H9 (cell line): Measurements from ENCODE around the gene PACC1. TPM values are rescaled to one million over a fixed set of nuclear protein-coding genes. Genes with fewer than 3 reads are reported as not detected.

ENCODE experiments used
- DNase-seq: peaks from one replicate; pipeline ENCODE4 v3.0.0-alpha.2; 2017
- H2AFZ ChIP-seq: one replicate; pipeline ENCODE4 v1.6.1; 2013; ENCODE audit warnings: mild to moderate bottlenecking, low read length, control low read depth, moderate library complexity
- H2AK5ac ChIP-seq: 2 replicates; pipeline ENCODE4 v1.6.1; 2013; ENCODE audit warnings: low read length, control low read depth, mixed read lengths; ENCODE audit not compliant: insufficient read length
- H2BK120ac ChIP-seq: one replicate; pipeline ENCODE4 v1.6.1; 2013; ENCODE audit warnings: low read depth, mild to moderate bottlenecking, low read length, control low read depth, inconsistent platforms; ENCODE audit not compliant: poor library complexity, severe bottlenecking
- H2BK12ac ChIP-seq: 2 replicates; pipeline ENCODE4 v1.6.1; 2013; ENCODE audit warnings: low read length, control low read depth, mixed read lengths, low read depth; ENCODE audit not compliant: insufficient read length
- H2BK15ac ChIP-seq: 2 replicates; pipeline ENCODE4 v1.6.1; 2013; ENCODE audit warnings: low read depth, low read length, control low read depth
- H2BK20ac ChIP-seq: one replicate; pipeline ENCODE4 v1.6.1; 2013; ENCODE audit warnings: low read depth, mild to moderate bottlenecking, low read length, control low read depth, inconsistent platforms; ENCODE audit not compliant: poor library complexity, severe bottlenecking
- H2BK5ac ChIP-seq: 2 replicates; pipeline ENCODE4 v1.6.1; 2013; ENCODE audit warnings: low read length, control low read depth, mixed read lengths; ENCODE audit not compliant: insufficient read length
- H3K14ac ChIP-seq: 2 replicates; pipeline ENCODE4 v1.6.1; 2013; ENCODE audit warnings: low read length, control low read depth; ENCODE audit not compliant: insufficient read depth
- H3K18ac ChIP-seq: 2 replicates; pipeline ENCODE4 v1.6.1; 2013; ENCODE audit warnings: low read depth, mild to moderate bottlenecking, mixed read lengths, low read length, control low read depth; ENCODE audit not compliant: insufficient read length
- H3K23ac ChIP-seq: 2 replicates; pipeline ENCODE4 v1.6.1; 2013; ENCODE audit warnings: low read length, control low read depth, mixed read lengths, low read depth; ENCODE audit not compliant: insufficient read length
- H3K23me2 ChIP-seq: 2 replicates; pipeline ENCODE4 v1.6.1; 2013; ENCODE audit warnings: low read depth, mild to moderate bottlenecking, mixed read lengths, low read length, control low read depth; ENCODE audit not compliant: insufficient read length, poor library complexity, severe bottlenecking
- H3K27ac ChIP-seq: 2 replicates; pipeline ENCODE4 v1.5.1; 2013; ENCODE audit warnings: low read length, control low read depth, mixed read lengths, low read depth; ENCODE audit not compliant: insufficient read length
- H3K27me3 ChIP-seq: 2 replicates; pipeline ENCODE4 v1.6.1; 2013; ENCODE audit warnings: low read length, control low read depth, inconsistent platforms; ENCODE audit not compliant: insufficient read depth
- H3K4ac ChIP-seq: 2 replicates; pipeline ENCODE4 v1.6.1; 2013; ENCODE audit warnings: low read depth, mild to moderate bottlenecking, control low read depth, inconsistent platforms, low read length, moderate library complexity
- H3K4me1 ChIP-seq: 2 replicates; pipeline ENCODE4 v1.6.1; 2013; ENCODE audit warnings: low read length, control low read depth, inconsistent platforms; ENCODE audit not compliant: insufficient read depth
- H3K4me2 ChIP-seq: 2 replicates; pipeline ENCODE4 v1.6.1; 2013; ENCODE audit warnings: low read length, control low read depth, mixed read lengths; ENCODE audit not compliant: insufficient read length, insufficient read depth
- H3K56ac ChIP-seq: 2 replicates; pipeline ENCODE4 v1.6.1; 2013; ENCODE audit warnings: low read depth, mild to moderate bottlenecking, mixed read lengths, low read length, control low read depth; ENCODE audit not compliant: insufficient read length
- H3K79me1 ChIP-seq: 2 replicates; pipeline ENCODE4 v1.6.1; 2013; ENCODE audit warnings: low read depth, mild to moderate bottlenecking, moderate library complexity, low read length, control low read depth, inconsistent platforms; ENCODE audit not compliant: insufficient read depth, poor library complexity, severe bottlenecking
- H3K79me2 ChIP-seq: 2 replicates; pipeline ENCODE4 v1.6.1; 2013; ENCODE audit warnings: low read length, control low read depth, inconsistent platforms; ENCODE audit not compliant: insufficient read depth
- H3K9ac ChIP-seq: 2 replicates; pipeline ENCODE4 v1.6.1; 2013; ENCODE audit warnings: low read length, control low read depth, mixed read lengths; ENCODE audit not compliant: insufficient read length; ENCODE audit errors: extremely low read depth
- H3K9me3 ChIP-seq: one replicate; pipeline ENCODE4 v1.6.1; 2013; ENCODE audit warnings: low read depth, low read length, inconsistent platforms; ENCODE audit not compliant: control insufficient read depth
- H3T11ph ChIP-seq: one replicate; pipeline ENCODE4 v1.6.1; 2013; ENCODE audit warnings: mild to moderate bottlenecking, low read length, control low read depth, inconsistent platforms
- H4K20me1 ChIP-seq: one replicate; pipeline ENCODE4 v1.6.1; 2013; ENCODE audit not compliant: control insufficient read depth, insufficient read length, insufficient read depth
- H4K5ac ChIP-seq: 2 replicates; pipeline ENCODE4 v1.6.1; 2013; ENCODE audit warnings: low read depth, mild to moderate bottlenecking, mixed read lengths, low read length, control low read depth; ENCODE audit not compliant: insufficient read length
- H4K8ac ChIP-seq: replicated peaks from 2 replicates; pipeline ENCODE4 v1.6.1; 2013; ENCODE audit warnings: low read length, control low read depth, mixed read lengths, low read depth; ENCODE audit not compliant: insufficient read length
- H4K91ac ChIP-seq: 2 replicates; pipeline ENCODE4 v1.6.1; 2013; ENCODE audit warnings: low read depth, mild to moderate bottlenecking, moderate library complexity, mixed read lengths, low read length, control low read depth; ENCODE audit not compliant: insufficient read length
- H3K27ac Mint-ChIP-seq, 3 experiments: 2 replicates in 2 of 3; 3 replicates in 1 of 3; pipeline ENCODE4 v1.8.0; 2020 to 2021; ENCODE audit warnings: mixed read lengths in 3 of 3, mild to moderate bottlenecking in 1 of 3, moderate library complexity in 1 of 3
- H3K27me3 Mint-ChIP-seq: 2 replicates; pipeline ENCODE4 v1.8.0; 2021; ENCODE audit warnings: low read depth, mild to moderate bottlenecking, moderate library complexity, mixed read lengths
- H3K36me3 Mint-ChIP-seq, 3 experiments: 2 replicates in 2 of 3; 3 replicates in 1 of 3; pipeline ENCODE4 v1.8.0; 2020 to 2021; ENCODE audit warnings: low read depth in 3 of 3, mixed read lengths in 3 of 3; ENCODE audit not compliant: insufficient read depth in 1 of 3
- H3K4me1 Mint-ChIP-seq, 2 experiments: 2 replicates each; pipeline ENCODE4 v1.8.0; 2020; ENCODE audit warnings: mixed read lengths in 2 of 2
- H3K4me3 Mint-ChIP-seq, 2 experiments: 2 replicates in 1 of 2; 3 replicates in 1 of 2; pipeline ENCODE4 v1.8.0; 2020 to 2021; ENCODE audit warnings: mild to moderate bottlenecking in 2 of 2, mixed read lengths in 2 of 2, moderate library complexity in 1 of 2
- H3K9me3 Mint-ChIP-seq, 2 experiments: 2 replicates in 1 of 2; 3 replicates in 1 of 2; pipeline ENCODE4 v1.8.0; 2020; ENCODE audit warnings: mild to moderate bottlenecking in 2 of 2, mixed read lengths in 2 of 2, moderate library complexity in 1 of 2
- WGBS: extraction: QIAGEN DNeasy Blood & Tissue Kit; methylation state at CpG from one replicate; pipeline ENCODE4 v1.1.7; 2013; ENCODE audit warnings: missing lambda C conversion rate, low lambda C conversion rate, mixed read lengths; ENCODE audit not compliant: insufficient read length; ENCODE audit errors: extremely low coverage; 5-methylcytosine and 5-hydroxymethylcytosine counted together
- total RNA-seq: library from RNA; stranded (reverse); gene quantifications from 2 replicates; pipeline ENCODE4 v1.2.1, GENCODE V29; 2021
- TF ChIP-seq, protein P1 (sequence below): fragments of 200-600 bp; sonication (generic); conservative IDR thresholded peaks from 3 replicates; pipeline ENCODE4 v1.8.0; 2021; ENCODE audit warnings: antibody characterized with exemption, mild to moderate bottlenecking

Gene PACC1
- total RNA-seq, 1 experiment from 2014 or later: 10.9 TPM

DNA sequence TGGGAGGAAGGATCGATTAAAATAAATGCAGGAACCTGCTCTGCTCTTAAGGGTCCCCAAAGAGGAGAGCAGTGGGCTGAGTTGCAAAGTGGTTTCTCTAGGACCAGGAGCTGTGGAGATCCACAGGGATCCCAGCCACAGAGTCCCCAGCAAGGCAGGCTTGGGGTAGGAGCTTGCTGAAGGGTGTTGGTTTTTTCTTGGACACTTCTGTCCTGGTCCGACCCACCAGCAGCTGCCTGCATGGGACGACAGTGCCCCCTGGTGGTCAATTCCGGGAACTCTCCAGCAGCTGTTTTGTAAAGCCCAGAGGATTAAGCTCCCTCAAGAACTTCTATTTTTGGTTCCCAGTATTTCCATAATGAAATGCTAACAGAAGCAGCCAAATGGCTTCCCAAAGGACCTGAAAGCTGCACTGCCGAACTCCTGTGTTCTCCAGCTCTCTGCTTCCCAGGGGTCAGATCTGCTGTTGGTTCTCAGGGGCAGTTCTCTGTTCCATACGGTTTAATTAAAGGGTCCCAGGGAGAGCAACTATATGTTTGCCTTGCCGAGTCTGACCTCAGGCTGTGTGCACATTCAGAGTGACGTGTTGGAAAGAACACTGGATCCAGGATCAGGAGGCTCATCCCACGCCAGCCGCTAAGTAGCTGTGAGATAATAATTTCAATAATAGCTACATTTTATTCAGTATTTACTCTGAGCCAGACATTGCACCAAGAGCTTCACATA is 41.3 kb upstream of the PACC1 start:
- Histone ChIP-seq H3K18ac (no peak overlapping the region), H3T11ph (no peak overlapping the region), H3K9me3 (no peaks in the 10 kb centered on the region), H4K20me1 (no peaks in the 10 kb centered on the region), H3K23ac (no peak overlapping the region), H3K79me1 (no peaks in the 10 kb centered on the region), H2BK15ac (no peak overlapping the region), H2BK20ac (no peak overlapping the region), H3K79me2 (no peaks in the 10 kb centered on the region), H2AK5ac (no peak overlapping the region), H4K8ac (no peak overlapping the region), H2BK120ac (no peak overlapping the region), H3K9ac (no peak overlapping the region), H2BK12ac (no peak overlapping the region), H4K5ac (no peak overlapping the region), H3K27ac (no peak overlapping the region), H3K23me2 (no peaks in the 10 kb centered on the region), H3K4me2 (no peak overlapping the region), H3K14ac (no peak overlapping the region), H3K27me3 (no peaks in the 10 kb centered on the region), H3K4ac (no peak overlapping the region), H2AFZ (no peak overlapping the region), H4K91ac (no peak overlapping the region), H2BK5ac (no peak overlapping the region), H3K56ac (no peak overlapping the region), H3K4me1 (no peaks in the 10 kb centered on the region)
- Mint-ChIP-seq H3K9me3 (peaks cover 3 to 4% of the 10 kb centered on the region in 2 experiments; a peak in 3 of 5 replicates), H3K36me3 (no peaks in the 10 kb centered on the region; a peak in 1 of 7 replicates), H3K27me3 (no peaks in the 10 kb centered on the region; the same call in 1 of the 2 replicates), H3K4me3 (no peak overlapping the region), H3K4me1 (peaks cover 4 to 11% of the 10 kb centered on the region in 2 experiments; a peak in 3 of 4 replicates), H3K27ac (no peak overlapping the region)
- WGBS: no CpG with 5 or more reads among the region's 10 CpGs
- peak; percentile 88 for DNase-seq
- TF ChIP-seq, protein P1, sequence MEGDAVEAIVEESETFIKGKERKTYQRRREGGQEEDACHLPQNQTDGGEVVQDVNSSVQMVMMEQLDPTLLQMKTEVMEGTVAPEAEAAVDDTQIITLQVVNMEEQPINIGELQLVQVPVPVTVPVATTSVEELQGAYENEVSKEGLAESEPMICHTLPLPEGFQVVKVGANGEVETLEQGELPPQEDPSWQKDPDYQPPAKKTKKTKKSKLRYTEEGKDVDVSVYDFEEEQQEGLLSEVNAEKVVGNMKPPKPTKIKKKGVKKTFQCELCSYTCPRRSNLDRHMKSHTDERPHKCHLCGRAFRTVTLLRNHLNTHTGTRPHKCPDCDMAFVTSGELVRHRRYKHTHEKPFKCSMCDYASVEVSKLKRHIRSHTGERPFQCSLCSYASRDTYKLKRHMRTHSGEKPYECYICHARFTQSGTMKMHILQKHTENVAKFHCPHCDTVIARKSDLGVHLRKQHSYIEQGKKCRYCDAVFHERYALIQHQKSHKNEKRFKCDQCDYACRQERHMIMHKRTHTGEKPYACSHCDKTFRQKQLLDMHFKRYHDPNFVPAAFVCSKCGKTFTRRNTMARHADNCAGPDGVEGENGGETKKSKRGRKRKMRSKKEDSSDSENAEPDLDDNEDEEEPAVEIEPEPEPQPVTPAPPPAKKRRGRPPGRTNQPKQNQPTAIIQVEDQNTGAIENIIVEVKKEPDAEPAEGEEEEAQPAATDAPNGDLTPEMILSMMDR: peak; percentile 97
